Parathyroid adenoma (tissue), 2 donors: Measurements from ENCODE around the gene ZNF346.

ENCODE experiments used
- H2AFZ ChIP-seq: fragments of 300-600 bp; sonication (generic); one replicate; pipeline ENCODE4 v1.7.0; 2017; ENCODE audit warnings: antibody characterized with exemption, mild to moderate bottlenecking
- H3K27ac ChIP-seq: fragments of 300-600 bp; sonication (generic); one replicate; pipeline ENCODE4 v1.7.0; 2017
- H3K27me3 ChIP-seq: fragments of 300-600 bp; sonication (generic); one replicate; pipeline ENCODE4 v1.7.0; 2017; ENCODE audit warnings: low read length; ENCODE audit not compliant: control insufficient read depth, insufficient read depth
- H3K36me3 ChIP-seq: fragments of 300-600 bp; sonication (generic); one replicate; pipeline ENCODE4 v1.7.0; 2017; ENCODE audit warnings: low read length; ENCODE audit not compliant: control insufficient read depth, insufficient read depth
- H3K4me1 ChIP-seq: fragments of 300-600 bp; sonication (generic); one replicate; pipeline ENCODE4 v1.7.0; 2017; ENCODE audit warnings: control low read depth
- H3K4me2 ChIP-seq: fragments of 300-600 bp; sonication (generic); one replicate; pipeline ENCODE4 v1.7.0; 2017; ENCODE audit warnings: low read length
- H3K4me3 ChIP-seq: fragments of 300-600 bp; sonication (generic); one replicate; pipeline ENCODE4 v1.7.0; 2017; ENCODE audit warnings: low read depth, low read length
- H3K79me2 ChIP-seq: fragments of 300-600 bp; sonication (generic); one replicate; pipeline ENCODE4 v1.7.0; 2017; ENCODE audit warnings: control low read depth
- H3K9ac ChIP-seq: fragments of 300-600 bp; sonication (generic); one replicate; pipeline ENCODE4 v1.7.0; 2017; ENCODE audit warnings: mild to moderate bottlenecking
- H3K9me3 ChIP-seq: fragments of 300-600 bp; sonication (generic); one replicate; pipeline ENCODE4 v1.7.0; 2017; ENCODE audit warnings: low read length; ENCODE audit not compliant: control insufficient read depth
- TF ChIP-seq, protein P1 (sequence below): fragments of 300-600 bp; sonication (generic); IDR thresholded peaks from one replicate; pipeline ENCODE4 v1.7.0; 2017; ENCODE audit warnings: antibody characterized with exemption, mild to moderate bottlenecking
- donor health status: primary hyperparathyroidism.

Gene ZNF346

GRCh38 chr5:177100714-177101121 lies 78.2 kb downstream of the ZNF346 start:
- H3K4me3 ChIP-seq, result no peak overlapping the region
- H3K27me3 ChIP-seq, result no peaks in the 10 kb centered on the region
- H3K27ac ChIP-seq, result no peak overlapping the region
- no peaks in the 10 kb centered on the region for H3K4me1 ChIP-seq
- no peak overlapping the region for H3K9ac ChIP-seq
- H3K36me3 ChIP-seq, result no peaks in the 10 kb centered on the region
- H3K4me2 ChIP-seq, result no peak overlapping the region
- TF ChIP-seq, protein P1, sequence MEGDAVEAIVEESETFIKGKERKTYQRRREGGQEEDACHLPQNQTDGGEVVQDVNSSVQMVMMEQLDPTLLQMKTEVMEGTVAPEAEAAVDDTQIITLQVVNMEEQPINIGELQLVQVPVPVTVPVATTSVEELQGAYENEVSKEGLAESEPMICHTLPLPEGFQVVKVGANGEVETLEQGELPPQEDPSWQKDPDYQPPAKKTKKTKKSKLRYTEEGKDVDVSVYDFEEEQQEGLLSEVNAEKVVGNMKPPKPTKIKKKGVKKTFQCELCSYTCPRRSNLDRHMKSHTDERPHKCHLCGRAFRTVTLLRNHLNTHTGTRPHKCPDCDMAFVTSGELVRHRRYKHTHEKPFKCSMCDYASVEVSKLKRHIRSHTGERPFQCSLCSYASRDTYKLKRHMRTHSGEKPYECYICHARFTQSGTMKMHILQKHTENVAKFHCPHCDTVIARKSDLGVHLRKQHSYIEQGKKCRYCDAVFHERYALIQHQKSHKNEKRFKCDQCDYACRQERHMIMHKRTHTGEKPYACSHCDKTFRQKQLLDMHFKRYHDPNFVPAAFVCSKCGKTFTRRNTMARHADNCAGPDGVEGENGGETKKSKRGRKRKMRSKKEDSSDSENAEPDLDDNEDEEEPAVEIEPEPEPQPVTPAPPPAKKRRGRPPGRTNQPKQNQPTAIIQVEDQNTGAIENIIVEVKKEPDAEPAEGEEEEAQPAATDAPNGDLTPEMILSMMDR, result no peak
- no peaks in the 10 kb centered on the region for H3K9me3 ChIP-seq
- H3K79me2 ChIP-seq, result no peaks in the 10 kb centered on the region
- no peak overlapping the region for H2AFZ ChIP-seq

GRCh38 chr5:177103523-177104253 lies 81.2 kb downstream of the ZNF346 start:
- Histone ChIP-seq H3K4me1 (no peaks in the 10 kb centered on the region), H3K4me3 (no peak overlapping the region), H3K36me3 (no peaks in the 10 kb centered on the region), H3K27me3 (no peaks in the 10 kb centered on the region), H3K9me3 (no peaks in the 10 kb centered on the region), H3K27ac (no peak overlapping the region), H3K4me2 (no peak overlapping the region), H2AFZ (no peak overlapping the region), H3K79me2 (no peaks in the 10 kb centered on the region), H3K9ac (no peak overlapping the region)
- TF ChIP-seq, protein P1, result no peak

DNA sequence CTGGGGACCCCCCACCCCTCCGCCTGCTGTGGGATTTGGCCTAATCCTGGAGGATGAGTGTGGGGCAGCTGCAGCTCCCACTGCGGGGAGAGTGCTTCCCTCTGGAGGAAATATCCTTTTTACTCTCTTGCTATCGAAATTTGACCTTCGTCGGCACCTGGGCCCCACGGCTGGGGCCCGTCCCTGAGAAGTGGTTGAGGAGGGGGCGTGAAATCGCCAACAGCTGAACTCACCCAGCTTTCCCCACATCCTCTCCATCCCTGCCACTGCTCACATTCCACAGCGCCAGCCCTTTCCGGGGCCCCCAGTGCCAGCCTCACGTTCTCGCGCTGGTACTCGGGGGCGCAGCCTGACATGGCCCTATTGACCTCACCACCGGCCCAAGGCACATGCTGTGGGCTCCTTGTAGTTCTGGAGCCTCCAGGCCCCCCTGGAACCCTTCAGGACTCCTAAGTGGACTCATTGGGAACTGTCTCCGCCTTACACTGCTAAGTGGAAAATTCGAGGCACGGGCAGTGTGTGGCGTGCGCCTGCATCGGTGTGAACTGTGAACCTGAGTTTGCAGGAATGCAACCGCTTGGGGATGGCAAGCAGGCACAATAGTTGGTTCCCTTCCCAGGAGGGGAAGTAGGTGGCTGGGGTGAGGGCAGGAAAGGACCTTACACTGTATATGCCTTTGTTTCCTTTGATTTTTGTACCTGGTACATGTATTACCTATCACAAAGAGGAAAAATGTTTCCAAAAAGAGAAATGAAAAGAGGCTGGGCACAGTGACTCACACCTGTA lies 83.4 kb downstream of the ZNF346 start:
- Histone ChIP-seq H3K27me3 (no peaks in the 10 kb centered on the region), H3K4me1 (peaks cover 8% of the 10 kb centered on the region), H3K79me2 (no peaks in the 10 kb centered on the region), H3K4me2 (no peak overlapping the region), H3K4me3 (no peak overlapping the region), H3K36me3 (no peaks in the 10 kb centered on the region), H3K27ac (no peak overlapping the region), H2AFZ (no peak overlapping the region), H3K9me3 (no peaks in the 10 kb centered on the region), H3K9ac (no peak overlapping the region)
- TF ChIP-seq, protein P1, result no peak

GRCh38 chr5:177107159-177107558 lies 84.7 kb downstream of the ZNF346 start:
- H3K4me3 ChIP-seq, result no peak overlapping the region
- no peak overlapping the region for H3K27ac ChIP-seq
- no peak overlapping the region for H2AFZ ChIP-seq
- no peak overlapping the region for H3K9ac ChIP-seq
- no peaks in the 10 kb centered on the region for H3K27me3 ChIP-seq
- TF ChIP-seq, protein P1, result no peak
- H3K4me1 ChIP-seq, result peaks cover 8% of the 10 kb centered on the region
- H3K79me2 ChIP-seq, result peaks cover under 1% of the 10 kb centered on the region
- H3K36me3 ChIP-seq, result no peaks in the 10 kb centered on the region
- no peaks in the 10 kb centered on the region for H3K9me3 ChIP-seq
- H3K4me2 ChIP-seq, result no peak overlapping the region
